Common myeloid progenitor, CD34-positive (primary cell): Measurements from ENCODE around the gene OR7A5.

Source experiments
- CTCF ChIA-PET: fragments of 350-600 bp; sonication (Branson Sonifier 250); formaldehyde crosslinking; loops from one replicate; lab custom pipeline; 2021; ENCODE audit warnings: antibody characterized with exemption; lab: Charles Lee
- POLR2A ChIA-PET: fragments of 350-600 bp; sonication (Branson Sonifier 250); formaldehyde crosslinking; loops from one replicate; lab custom pipeline; 2021; ENCODE audit warnings: antibody characterized with exemption; lab: Charles Lee
- DNase-seq, 3 donors: peaks; one replicate each; pipeline versions ENCODE4 v3.0.0 to v3.0.0-alpha.2; 2013
- H3K27ac ChIP-seq, 2 experiments: 1 replicate in 1 of 2; 2 replicates in 1 of 2; pipeline ENCODE4 v1.7.0; 2013; ENCODE audit warnings: inconsistent platforms in 2 of 2, low read length in 2 of 2, mild to moderate bottlenecking in 2 of 2, low read depth in 1 of 2, moderate library complexity in 1 of 2; ENCODE audit not compliant: severe bottlenecking in 2 of 2, insufficient read depth in 1 of 2, poor library complexity in 1 of 2
- H3K27me3 ChIP-seq, 5 experiments: replicated peaks in 2 of 5; 1 replicate in 3 of 5; 2 replicates in 2 of 5; pipeline versions ENCODE4 v1.6.1 to v1.7.0; 2013; ENCODE audit warnings: low read length in 4 of 5, mild to moderate bottlenecking in 2 of 5, moderate library complexity in 2 of 5, inconsistent platforms in 1 of 5; ENCODE audit not compliant: insufficient read depth in 5 of 5, control insufficient read depth in 4 of 5
- H3K36me3 ChIP-seq, 4 experiments: 1 replicate in 2 of 4; 2 replicates in 2 of 4; pipeline versions ENCODE4 v1.6.1 to v1.7.0; 2013; ENCODE audit warnings: low read length in 3 of 4, control low read depth in 1 of 4, mild to moderate bottlenecking in 1 of 4; ENCODE audit not compliant: control insufficient read depth in 4 of 4, insufficient read depth in 4 of 4
- H3K4me1 ChIP-seq, 4 experiments: 1 replicate in 3 of 4; 2 replicates in 1 of 4; pipeline versions ENCODE4 v1.6.1 to v1.7.1; 2013; ENCODE audit warnings: low read length in 3 of 4, mild to moderate bottlenecking in 3 of 4, control low read depth in 1 of 4, inconsistent platforms in 1 of 4, moderate library complexity in 1 of 4; ENCODE audit not compliant: control insufficient read depth in 4 of 4, insufficient read depth in 4 of 4; ENCODE audit errors: control extremely low read depth in 1 of 4
- H3K4me3 ChIP-seq, 7 experiments: 1 replicate in 4 of 7; 2 replicates in 3 of 7; pipeline versions ENCODE4 v1.5.1 to v1.7.0; 2013; ENCODE audit warnings: mild to moderate bottlenecking in 7 of 7, low read length in 6 of 7, moderate library complexity in 6 of 7, inconsistent platforms in 2 of 7, low read depth in 2 of 7, control low read depth in 1 of 7; ENCODE audit not compliant: insufficient read depth in 4 of 7, control insufficient read depth in 1 of 7; ENCODE audit errors: extremely low read depth in 1 of 7
- H3K9me3 ChIP-seq, 5 experiments: 1 replicate in 4 of 5; 2 replicates in 1 of 5; pipeline versions ENCODE4 v1.6.1 to v1.7.1; 2013; ENCODE audit warnings: low read length in 4 of 5, mild to moderate bottlenecking in 2 of 5, inconsistent platforms in 1 of 5, low read depth in 1 of 5, moderate library complexity in 1 of 5; ENCODE audit not compliant: control insufficient read depth in 4 of 5, insufficient read depth in 2 of 5; ENCODE audit errors: control extremely low read depth in 1 of 5
- WGBS: methylation state at CpG from one replicate; pipeline ENCODE4 v1.1.5; 2013; ENCODE audit not compliant: insufficient coverage; 5-methylcytosine and 5-hydroxymethylcytosine counted together

OR7A5 gene

DNA sequence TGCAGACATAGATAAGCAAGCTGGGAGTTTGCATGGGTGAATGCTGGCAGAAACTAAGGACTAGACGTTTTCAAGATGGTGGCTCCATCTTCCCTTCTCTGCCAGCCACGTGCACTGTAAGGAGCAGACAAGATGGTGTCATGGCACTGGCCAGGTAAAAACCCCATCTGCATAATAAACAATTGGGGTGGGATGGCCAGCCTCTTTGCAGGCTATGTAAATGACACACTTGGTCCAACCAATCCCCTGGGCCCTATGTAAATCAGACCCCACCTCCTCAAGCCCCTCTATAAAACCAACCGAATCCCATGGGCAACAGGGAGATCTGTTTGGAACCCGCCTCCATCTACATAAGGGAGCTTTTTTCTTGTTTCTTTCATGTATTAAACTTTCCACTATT lies 2.4 kb upstream of the OR7A5 start:
- Histone ChIP-seq H3K27ac (no peak overlapping the region), H3K27me3 (peaks cover 0 to 2% (median 0%) of the 10 kb centered on the region in 5 experiments), H3K9me3 (no peaks in the 10 kb centered on the region), H3K4me3 (no peak overlapping the region), H3K4me1 (no peaks in the 10 kb centered on the region), H3K36me3 (no peaks in the 10 kb centered on the region)
- 100% methylated on average over 4 of the region's 4 CpGs for WGBS
- DNase-seq: no peak
- ChIA-PET POLR2A (no interaction called here), CTCF (no interaction called here)

DNA sequence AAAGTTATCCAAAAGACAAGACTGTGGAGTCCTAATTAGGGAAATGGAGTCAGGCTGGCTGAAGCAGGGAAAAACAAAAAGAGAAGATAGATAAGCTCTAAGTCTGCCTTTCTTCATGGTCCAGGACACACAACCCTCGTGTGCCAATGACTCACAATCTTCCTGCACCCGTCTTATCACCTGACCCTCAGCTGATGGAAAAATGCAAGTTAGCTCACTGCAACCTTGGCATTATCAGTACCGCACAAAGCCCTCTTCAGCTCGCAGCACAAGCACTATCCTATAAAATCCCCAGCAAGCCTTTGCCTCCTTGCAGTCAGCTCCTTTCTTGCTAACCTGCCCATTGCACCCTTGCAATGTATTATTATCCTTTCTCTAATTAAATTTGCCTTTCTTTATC lies 4.3 kb downstream of the OR7A5 start:
- POLR2A ChIA-PET: no interaction called here
- WGBS: 96% methylated on average over 4 of the region's 4 CpGs
- peak in 1 of 3 donors; percentile 10 for DNase-seq

DNA sequence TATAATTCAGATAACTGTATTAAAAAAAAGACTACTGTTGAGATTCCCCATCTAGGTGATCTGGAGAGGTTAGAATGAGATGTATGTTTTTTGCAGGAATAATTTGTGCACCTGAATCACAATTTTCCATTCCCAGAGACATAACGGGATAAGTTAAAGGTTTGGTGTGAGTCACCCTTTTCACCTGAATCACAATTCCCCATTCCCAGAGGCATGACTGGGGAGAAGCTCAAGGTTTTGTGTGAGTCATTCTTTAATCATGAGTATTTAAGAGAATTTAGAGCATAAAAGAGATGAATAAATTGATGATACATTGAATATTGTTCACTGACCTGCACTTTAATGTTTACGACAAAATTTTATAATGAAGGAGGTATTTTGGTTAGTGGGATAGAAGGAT lies 9.0 kb downstream of the OR7A5 start:
- POLR2A ChIA-PET: no interaction called here
- WGBS: 100% methylated on average over 1 of the region's 2 CpGs
- CTCF ChIA-PET: no interaction called here
- H3K9me3 ChIP-seq: no peaks in the 10 kb centered on the region
- H3K4me1 ChIP-seq: no peaks in the 10 kb centered on the region
- H3K36me3 ChIP-seq: no peaks in the 10 kb centered on the region
- H3K4me3 ChIP-seq: no peak overlapping the region
- H3K27ac ChIP-seq: no peak overlapping the region
- DNase-seq: no peak
- H3K27me3 ChIP-seq: no peaks in the 10 kb centered on the region

More for the DNA sequence above, 4.3 kb downstream of the OR7A5 start:
- H3K4me1 ChIP-seq: no peaks in the 10 kb centered on the region
- no peaks in the 10 kb centered on the region for H3K9me3 ChIP-seq
- H3K36me3 ChIP-seq: no peaks in the 10 kb centered on the region
- H3K4me3 ChIP-seq: no peak overlapping the region
- H3K27ac ChIP-seq: no peak overlapping the region
- no peaks in the 10 kb centered on the region for H3K27me3 ChIP-seq
- CTCF ChIA-PET: no interaction called here

DNA sequence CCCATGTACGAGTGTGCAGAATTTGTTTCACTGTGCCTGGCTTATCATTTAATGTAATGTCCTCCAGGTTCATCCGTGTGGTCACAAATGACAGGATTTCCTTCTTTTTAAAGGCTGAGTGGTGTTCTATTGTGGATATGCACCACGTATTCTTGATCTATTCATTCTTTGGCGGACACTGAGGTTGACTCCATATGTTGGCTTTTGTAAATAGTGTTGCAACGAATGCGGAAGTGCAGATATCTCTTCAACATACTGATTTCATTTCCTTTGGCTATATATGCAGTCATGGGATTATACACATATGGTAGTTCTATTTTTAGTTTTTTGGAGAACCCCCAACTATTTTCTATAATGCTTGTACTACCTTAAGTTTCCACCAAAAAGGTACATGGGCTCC lies 13.0 kb downstream of the OR7A5 start:
- POLR2A ChIA-PET: no interaction called here
- CTCF ChIA-PET: interaction anchor here (0.6 kb wide), 2 partner anchors 25 to 196 kb away, joined by 3 read pairs; no protein-coding TSS in a partner anchor
- no peaks in the 10 kb centered on the region for H3K27me3 ChIP-seq
- no peaks in the 10 kb centered on the region for H3K36me3 ChIP-seq
- no peaks in the 10 kb centered on the region for H3K9me3 ChIP-seq
- no peaks in the 10 kb centered on the region for H3K4me1 ChIP-seq
- H3K27ac ChIP-seq: no peak overlapping the region
- no peak overlapping the region for H3K4me3 ChIP-seq
- DNase-seq: peak in 2 of 3 donors; percentile 49 to 74
- no CpG with 5 or more reads among the region's 6 CpGs for WGBS

DNA sequence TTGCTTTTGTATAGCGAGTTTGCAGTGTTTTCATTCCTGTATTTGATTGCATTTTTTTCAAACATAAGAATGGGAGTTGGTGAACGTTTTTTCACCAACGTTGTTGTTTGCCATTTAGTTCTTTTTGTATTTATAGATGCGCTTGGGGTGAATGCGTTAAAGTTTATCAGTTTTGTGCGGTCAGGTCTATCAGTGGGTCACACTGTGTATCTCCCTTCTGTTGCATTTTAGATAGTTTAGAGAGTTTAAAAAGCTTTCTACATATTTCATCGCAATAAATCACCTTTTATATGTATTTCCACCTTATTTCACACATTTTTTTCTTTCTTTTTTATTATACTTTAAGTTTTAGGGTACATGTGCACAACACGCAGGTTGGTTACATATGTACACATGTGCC lies 16.4 kb downstream of the OR7A5 start:
- H3K9me3 ChIP-seq: no peaks in the 10 kb centered on the region
- H3K27ac ChIP-seq: no peak overlapping the region
- no peaks in the 10 kb centered on the region for H3K27me3 ChIP-seq
- H3K36me3 ChIP-seq: no peaks in the 10 kb centered on the region
- DNase-seq: peak in 1 of 3 donors; percentile 15
- H3K4me1 ChIP-seq: no peaks in the 10 kb centered on the region
- ChIA-PET CTCF (no interaction called here), POLR2A (no interaction called here)
- WGBS: 88% methylated on average over 6 of the region's 8 CpGs
- H3K4me3 ChIP-seq: no peak overlapping the region

DNA sequence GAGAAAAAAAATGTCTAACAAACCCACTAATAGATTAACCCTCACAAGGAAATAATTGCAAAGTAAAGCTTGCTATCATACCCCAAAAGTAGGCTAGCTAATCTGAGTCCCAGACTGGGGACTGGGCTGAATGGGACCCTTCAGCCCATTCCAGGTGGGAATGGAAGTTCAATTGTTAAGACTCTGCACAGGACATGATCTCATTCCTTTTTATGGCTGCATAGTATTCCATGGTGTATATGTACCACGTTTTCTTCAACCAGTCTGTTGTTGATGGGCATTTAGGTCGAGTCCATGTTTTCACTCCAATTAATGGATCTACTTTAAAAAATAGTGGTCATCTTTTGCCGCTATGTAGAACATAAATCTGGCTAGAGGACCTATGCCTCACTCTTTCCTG lies 17.9 kb downstream of the OR7A5 start:
- DNase-seq: no peak
- Histone ChIP-seq H3K27me3 (no peaks in the 10 kb centered on the region), H3K36me3 (no peaks in the 10 kb centered on the region), H3K4me3 (no peak overlapping the region), H3K27ac (no peak overlapping the region), H3K9me3 (no peaks in the 10 kb centered on the region), H3K4me1 (no peaks in the 10 kb centered on the region)
- CTCF ChIA-PET: no interaction called here
- POLR2A ChIA-PET: interaction anchor here (0.5 kb wide), 1 partner anchor 53 kb away, joined by 4 read pairs; no protein-coding TSS in a partner anchor
- WGBS: 89% methylated on average over 2 of the region's 3 CpGs

DNA sequence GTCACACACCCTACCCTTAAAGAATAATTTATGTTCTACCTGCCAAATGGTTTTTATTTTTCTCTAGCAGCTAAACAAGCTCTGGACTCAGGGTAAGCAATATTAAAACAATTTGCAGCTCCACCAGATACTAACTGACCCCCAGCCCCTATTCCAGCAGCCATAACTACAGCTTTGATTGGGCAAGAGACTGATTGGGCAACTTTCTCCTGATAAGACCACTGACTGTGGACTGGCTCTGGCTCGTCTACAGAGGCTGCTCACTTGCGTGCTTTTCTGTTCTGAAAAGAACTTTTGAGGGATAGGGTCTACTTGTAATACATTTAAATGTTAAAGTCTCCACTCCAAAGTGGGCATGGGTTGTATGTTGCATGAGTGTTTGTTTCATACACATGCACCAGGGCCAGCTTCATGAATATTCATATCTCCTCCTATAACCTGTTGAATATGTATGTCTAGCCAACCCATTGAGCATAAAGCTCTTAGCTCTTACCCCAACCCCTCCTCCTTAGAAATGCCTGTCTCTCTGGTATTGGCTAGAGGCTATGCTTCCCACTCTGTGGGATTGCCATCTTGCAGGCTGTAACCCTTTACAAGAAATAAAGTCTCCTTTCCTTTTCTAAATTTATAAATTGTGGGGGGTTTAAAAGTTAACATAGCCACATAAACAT lies 19.9 kb downstream of the OR7A5 start:
- H3K9me3 ChIP-seq: no peaks in the 10 kb centered on the region
- WGBS: 100% methylated on average over 1 of the region's 2 CpGs
- DNase-seq: no peak
- H3K4me1 ChIP-seq: no peaks in the 10 kb centered on the region
- H3K27ac ChIP-seq: no peak overlapping the region
- ChIA-PET CTCF (interaction anchor here (1.3 kb wide), 1 partner anchor 10 kb away, joined by 4 read pairs; no protein-coding TSS in a partner anchor), POLR2A (no interaction called here)
- H3K4me3 ChIP-seq: no peak overlapping the region
- no peaks in the 10 kb centered on the region for H3K27me3 ChIP-seq
- no peaks in the 10 kb centered on the region for H3K36me3 ChIP-seq
